ENCODE measurements around the gene DOCK9.

Gene DOCK9, protein sequence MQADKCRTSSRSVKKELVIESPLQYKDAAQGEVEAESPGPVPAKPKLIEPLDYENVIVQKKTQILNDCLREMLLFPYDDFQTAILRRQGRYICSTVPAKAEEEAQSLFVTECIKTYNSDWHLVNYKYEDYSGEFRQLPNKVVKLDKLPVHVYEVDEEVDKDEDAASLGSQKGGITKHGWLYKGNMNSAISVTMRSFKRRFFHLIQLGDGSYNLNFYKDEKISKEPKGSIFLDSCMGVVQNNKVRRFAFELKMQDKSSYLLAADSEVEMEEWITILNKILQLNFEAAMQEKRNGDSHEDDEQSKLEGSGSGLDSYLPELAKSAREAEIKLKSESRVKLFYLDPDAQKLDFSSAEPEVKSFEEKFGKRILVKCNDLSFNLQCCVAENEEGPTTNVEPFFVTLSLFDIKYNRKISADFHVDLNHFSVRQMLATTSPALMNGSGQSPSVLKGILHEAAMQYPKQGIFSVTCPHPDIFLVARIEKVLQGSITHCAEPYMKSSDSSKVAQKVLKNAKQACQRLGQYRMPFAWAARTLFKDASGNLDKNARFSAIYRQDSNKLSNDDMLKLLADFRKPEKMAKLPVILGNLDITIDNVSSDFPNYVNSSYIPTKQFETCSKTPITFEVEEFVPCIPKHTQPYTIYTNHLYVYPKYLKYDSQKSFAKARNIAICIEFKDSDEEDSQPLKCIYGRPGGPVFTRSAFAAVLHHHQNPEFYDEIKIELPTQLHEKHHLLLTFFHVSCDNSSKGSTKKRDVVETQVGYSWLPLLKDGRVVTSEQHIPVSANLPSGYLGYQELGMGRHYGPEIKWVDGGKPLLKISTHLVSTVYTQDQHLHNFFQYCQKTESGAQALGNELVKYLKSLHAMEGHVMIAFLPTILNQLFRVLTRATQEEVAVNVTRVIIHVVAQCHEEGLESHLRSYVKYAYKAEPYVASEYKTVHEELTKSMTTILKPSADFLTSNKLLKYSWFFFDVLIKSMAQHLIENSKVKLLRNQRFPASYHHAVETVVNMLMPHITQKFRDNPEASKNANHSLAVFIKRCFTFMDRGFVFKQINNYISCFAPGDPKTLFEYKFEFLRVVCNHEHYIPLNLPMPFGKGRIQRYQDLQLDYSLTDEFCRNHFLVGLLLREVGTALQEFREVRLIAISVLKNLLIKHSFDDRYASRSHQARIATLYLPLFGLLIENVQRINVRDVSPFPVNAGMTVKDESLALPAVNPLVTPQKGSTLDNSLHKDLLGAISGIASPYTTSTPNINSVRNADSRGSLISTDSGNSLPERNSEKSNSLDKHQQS (N-terminal part only)

DNA sequence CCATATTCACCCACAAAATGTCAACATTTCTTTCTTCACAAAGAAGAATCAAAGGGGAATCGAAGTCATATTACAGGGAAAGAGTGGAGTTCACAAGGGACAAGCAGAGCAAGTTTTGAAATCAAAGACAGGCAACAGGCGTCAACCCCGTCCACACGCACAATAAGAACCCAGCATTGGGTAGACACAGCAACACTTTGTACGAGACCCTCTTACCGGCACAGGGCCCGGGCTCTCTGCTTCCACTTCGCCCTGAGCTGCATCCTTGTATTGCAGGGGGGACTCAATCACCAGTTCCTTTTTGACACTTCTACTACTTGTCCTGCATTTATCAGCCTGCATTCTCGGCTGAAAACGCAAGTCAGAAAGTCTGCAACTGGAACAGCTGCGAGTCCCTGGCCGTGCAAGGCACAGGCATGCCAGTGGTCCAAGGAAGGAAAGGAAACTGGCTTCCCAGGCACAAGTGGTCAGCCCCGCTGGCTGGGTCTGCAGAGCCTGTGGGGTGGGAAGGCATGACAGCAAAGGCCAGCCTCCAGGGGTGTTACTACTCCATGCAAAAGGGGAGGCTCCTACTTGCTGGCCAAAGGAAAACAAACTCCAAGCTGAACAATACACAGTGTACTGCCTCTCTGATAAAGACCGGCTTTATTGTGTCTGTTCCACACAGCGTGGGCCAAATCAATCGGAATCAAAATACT lies at the start of gene DOCK9:
Gene DOCK9 (minus strand): TSS at position 497 of the 698 bp plus-strand sequence. CDS start 155 bp downstream, at position 342.
- no peak within 1 kb of the TSS for H3K9ac ChIP-seq
- no peak within 1 kb of the TSS for H3K4me3 ChIP-seq
- TF ChIP-seq Cebpa-rat (IDR thresholded peaks at IDR 0.05) = no peak
- H3K27me3 ChIP-seq = no peaks in the 10 kb centered on the region
- peaks cover 67% of the 10 kb centered on the region for H3K4me1 ChIP-seq
- H3K36me3 ChIP-seq = no peaks in the 10 kb centered on the region
- no peaks in the 10 kb centered on the region for H3K9me3 ChIP-seq
- H4K20me1 ChIP-seq = no peaks in the 10 kb centered on the region
- peak within 1 kb of the TSS; percentile 57; the same call in 1 of the 2 replicates for H3K27ac ChIP-seq
- H3K4me2 ChIP-seq = peak within 1 kb of the TSS; percentile 78

DNA sequence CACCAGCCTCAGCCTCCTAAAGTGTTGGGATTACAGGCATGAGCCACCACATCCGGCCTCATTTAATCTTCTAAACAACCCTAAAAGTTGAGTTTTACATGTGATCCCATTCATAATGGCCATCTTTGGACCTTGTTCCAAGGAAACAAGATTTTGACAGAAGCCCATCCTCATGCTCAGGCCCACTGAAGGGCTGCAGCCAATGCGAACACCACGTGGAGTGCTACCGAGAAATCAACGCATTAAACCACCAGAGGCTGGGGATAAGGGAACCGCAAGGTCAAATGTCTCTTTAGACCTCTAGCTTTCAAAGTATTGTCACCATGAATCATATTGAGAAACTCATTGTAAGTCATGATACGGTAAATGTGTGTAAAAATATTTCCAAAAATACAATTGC lies 49.4 kb upstream of the DOCK9 start:
- Histone ChIP-seq H3K4me1 (no peaks in the 10 kb centered on the region), H3K9me3 (peaks cover 6% of the 10 kb centered on the region; the same call in 1 of the 2 replicates), H3K9ac (no peak overlapping the region), H3K27me3 (no peaks in the 10 kb centered on the region), H3K36me3 (no peaks in the 10 kb centered on the region), H3K27ac (no peak overlapping the region), H4K20me1 (no peaks in the 10 kb centered on the region), H3K4me2 (no peak overlapping the region), H3K4me3 (no peak overlapping the region)
- TF ChIP-seq Cebpa-rat (IDR thresholded peaks at IDR 0.05) = no peak

GRCh38 chr13:99022941-99023340 lies 45.1 kb upstream of the DOCK9 start:
- H3K36me3 ChIP-seq = no peaks in the 10 kb centered on the region
- no peak overlapping the region for H3K4me3 ChIP-seq
- H3K4me2 ChIP-seq = no peak overlapping the region
- H3K27me3 ChIP-seq = no peaks in the 10 kb centered on the region
- no peak for TF ChIP-seq Cebpa-rat (IDR thresholded peaks at IDR 0.05)
- no peaks in the 10 kb centered on the region for H4K20me1 ChIP-seq
- H3K9me3 ChIP-seq = no peaks in the 10 kb centered on the region
- H3K9ac ChIP-seq = no peak overlapping the region
- H3K27ac ChIP-seq = no peak overlapping the region
- H3K4me1 ChIP-seq = no peaks in the 10 kb centered on the region

DNA sequence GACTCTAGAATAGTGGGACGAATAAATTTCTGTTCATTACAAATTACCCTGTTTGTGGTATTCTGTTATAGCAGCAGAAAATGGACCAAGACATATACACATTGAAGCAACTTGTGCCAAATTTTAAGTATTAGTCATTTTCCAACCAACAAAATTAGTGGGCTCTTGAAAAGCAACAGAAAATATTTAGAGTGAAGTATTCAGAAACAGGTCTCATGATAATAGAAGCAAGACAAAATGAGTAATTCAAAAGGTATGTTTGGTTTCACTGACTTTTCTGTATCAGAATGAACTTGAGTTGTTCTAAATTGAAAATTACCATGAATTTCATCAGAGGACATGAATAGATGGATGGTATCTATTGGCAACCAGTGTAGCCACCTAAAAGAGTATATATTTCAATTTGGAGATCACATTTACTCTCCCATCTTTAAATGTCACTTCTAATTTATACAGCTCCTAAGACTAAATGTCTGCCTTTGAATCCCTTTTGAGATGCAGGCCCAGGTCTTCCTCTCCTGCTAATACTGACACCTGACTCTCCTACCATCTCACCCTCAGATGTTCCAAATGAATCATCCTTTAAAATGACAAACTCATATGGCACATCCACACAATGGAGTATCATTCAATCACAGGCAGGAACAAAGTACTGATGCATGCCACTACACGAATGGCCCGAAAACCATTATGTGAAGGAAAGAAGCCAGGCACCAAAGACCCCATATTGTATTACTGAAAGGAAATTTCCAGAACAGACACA lies 40.7 kb upstream of the DOCK9 start:
- Histone ChIP-seq H3K9me3 (no peaks in the 10 kb centered on the region), H3K4me3 (no peak overlapping the region), H3K4me1 (peaks cover 6% of the 10 kb centered on the region; the same call in 1 of the 2 replicates), H3K9ac (no peak overlapping the region), H3K36me3 (no peaks in the 10 kb centered on the region), H3K4me2 (no peak overlapping the region), H3K27me3 (no peaks in the 10 kb centered on the region), H4K20me1 (no peaks in the 10 kb centered on the region), H3K27ac (no peak overlapping the region)
- TF ChIP-seq Cebpa-rat (IDR thresholded peaks at IDR 0.05) = no peak

DNA sequence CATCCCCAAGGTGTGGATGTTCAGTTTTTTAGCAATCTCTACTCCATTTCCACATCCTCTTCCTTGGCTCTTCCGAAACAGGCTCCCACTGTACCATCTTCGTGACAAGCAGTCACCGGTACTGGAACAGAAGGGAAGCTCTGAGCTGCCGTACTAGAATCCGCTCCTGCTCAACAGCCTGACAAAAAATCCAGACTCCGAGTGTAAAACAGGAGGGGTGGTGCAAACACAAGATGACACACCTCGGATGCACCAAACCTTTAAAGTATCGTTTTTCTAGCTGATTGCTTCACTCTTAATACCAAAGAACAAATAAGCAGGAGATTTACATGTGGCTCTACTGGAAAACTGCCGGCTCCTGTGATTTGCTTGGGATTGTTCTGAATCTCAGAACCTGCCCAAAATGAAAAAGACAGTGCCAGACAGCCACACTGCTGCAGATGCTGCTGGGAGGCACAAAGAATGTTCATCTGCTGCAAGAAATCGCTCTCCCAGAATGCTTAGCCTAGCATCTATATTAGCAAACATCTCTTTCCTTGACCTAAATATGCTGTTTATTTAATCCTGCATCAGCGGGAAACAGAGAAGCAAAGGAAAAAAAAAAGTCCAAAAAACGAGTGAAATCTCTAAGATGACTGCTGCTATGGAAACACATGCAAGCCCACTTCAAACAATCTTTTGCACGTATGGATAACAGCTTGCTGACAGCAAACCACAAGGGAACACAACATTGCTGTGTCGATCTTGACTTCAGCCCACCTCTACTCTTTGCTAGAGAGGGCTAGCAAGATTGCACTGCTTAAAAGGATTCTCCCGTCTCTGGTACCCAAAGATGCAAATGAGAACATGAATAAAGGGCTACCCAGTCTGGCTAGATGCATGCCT lies 38.0 kb upstream of the DOCK9 start:
- no peak overlapping the region for H3K9ac ChIP-seq
- no peak overlapping the region for H3K4me3 ChIP-seq
- H3K36me3 ChIP-seq = no peaks in the 10 kb centered on the region
- no peak for TF ChIP-seq Cebpa-rat (IDR thresholded peaks at IDR 0.05)
- H3K27ac ChIP-seq = no peak overlapping the region
- H3K4me1 ChIP-seq = peaks cover 6% of the 10 kb centered on the region; the same call in 1 of the 2 replicates
- no peaks in the 10 kb centered on the region for H3K27me3 ChIP-seq
- H3K4me2 ChIP-seq = peak overlapping the region; percentile 5; the same call in 1 of the 2 replicates
- no peaks in the 10 kb centered on the region for H3K9me3 ChIP-seq
- no peaks in the 10 kb centered on the region for H4K20me1 ChIP-seq

- no peak for TF ChIP-seq Cebpa-rat (IDR thresholded peaks at IDR 0.05)
- Histone ChIP-seq H3K4me3 (no peak overlapping the region), H3K4me1 (peaks cover 6% of the 10 kb centered on the region; the same call in 1 of the 2 replicates), H3K36me3 (no peaks in the 10 kb centered on the region), H3K27ac (no peak overlapping the region), H3K9me3 (no peaks in the 10 kb centered on the region), H3K4me2 (no peak overlapping the region), H3K9ac (no peak overlapping the region), H3K27me3 (no peaks in the 10 kb centered on the region), H4K20me1 (no peaks in the 10 kb centered on the region)
These were observed 36.7 kb upstream of the DOCK9 start for GRCh38 chr13:99014522-99014921.

GRCh38 chr13:99013951-99014350 lies 36.1 kb upstream of the DOCK9 start:
- H3K27ac ChIP-seq = no peak overlapping the region
- no peak overlapping the region for H3K4me3 ChIP-seq
- no peak for TF ChIP-seq Cebpa-rat (IDR thresholded peaks at IDR 0.05)
- no peaks in the 10 kb centered on the region for H3K9me3 ChIP-seq
- peaks cover 6% of the 10 kb centered on the region; the same call in 1 of the 2 replicates for H3K4me1 ChIP-seq
- no peaks in the 10 kb centered on the region for H3K27me3 ChIP-seq
- no peaks in the 10 kb centered on the region for H3K36me3 ChIP-seq
- H3K4me2 ChIP-seq = no peak overlapping the region
- no peaks in the 10 kb centered on the region for H4K20me1 ChIP-seq
- H3K9ac ChIP-seq = no peak overlapping the region

GRCh38 chr13:99012539-99012938 lies 34.7 kb upstream of the DOCK9 start:
- no peak overlapping the region for H3K9ac ChIP-seq
- TF ChIP-seq Cebpa-rat (IDR thresholded peaks at IDR 0.05) = no peak
- no peaks in the 10 kb centered on the region for H3K9me3 ChIP-seq
- H3K4me3 ChIP-seq = no peak overlapping the region
- H3K27me3 ChIP-seq = no peaks in the 10 kb centered on the region
- no peak overlapping the region for H3K4me2 ChIP-seq
- H3K36me3 ChIP-seq = no peaks in the 10 kb centered on the region
- peaks cover 6% of the 10 kb centered on the region; the same call in 1 of the 2 replicates for H3K4me1 ChIP-seq
- no peak overlapping the region for H3K27ac ChIP-seq
- no peaks in the 10 kb centered on the region for H4K20me1 ChIP-seq

All from BLaER1 (cell line).